Right lobe of liver (tissue), 6 donors: ENCODE data around the gene ENTHD1. TPM values are rescaled to one million over a fixed set of nuclear protein-coding genes. Genes with fewer than 3 reads are reported as not detected.

Experiments used
- ATAC-seq, 4 donors: fragments of 200-7000 bp; cut with Tn5 transposase; one replicate each; pipeline ENCODE4 v1.9.1; 2020; ENCODE audit warnings: mild to moderate bottlenecking in 4 of 4, moderate library complexity in 4 of 4
- DNase-seq, 3 donors: peaks; one replicate each; pipeline ENCODE4 v3.0.0-alpha.2; 2020
- H3K27ac ChIP-seq, 3 donors: fragments of 200-600 bp; one replicate each; pipeline ENCODE4 v1.8.0; 2022
- H3K27me3 ChIP-seq, 2 donors: fragments of 200-600 bp; one replicate each; pipeline ENCODE4 v1.8.0; 2022
- H3K36me3 ChIP-seq, 4 donors: fragments of 200-600 bp; sonication (generic) in 1 of 4; one replicate each; pipeline versions ENCODE4 v1.5.1 to v1.8.0; 2017 to 2022; ENCODE audit warnings: control low read depth in 1 of 4
- H3K4me1 ChIP-seq, 4 donors: fragments of 200-600 bp; sonication (generic) in 1 of 4; one replicate each; pipeline versions ENCODE4 v1.5.1 to v1.8.0; 2017 to 2022; ENCODE audit warnings: control low read depth in 1 of 4
- H3K4me3 ChIP-seq, 3 donors: fragments of 200-600 bp; one replicate each; pipeline ENCODE4 v1.8.0; 2022
- H3K9me3 ChIP-seq, 4 donors: fragments of 200-600 bp; sonication (generic) in 1 of 4; one replicate each; pipeline versions ENCODE4 v1.5.1 to v1.8.0; 2017 to 2022; ENCODE audit warnings: control low read depth in 1 of 4
- CTCF ChIP-seq, 4 donors: fragments of 200-600 bp in 3 of 4; fragments of 450-650 bp in 1 of 4; IDR thresholded peaks; one replicate each; pipeline versions ENCODE4 v1.5.1 to v1.8.0; 2016 to 2022; ENCODE audit warnings: antibody characterized with exemption in 4 of 4, mild to moderate bottlenecking in 2 of 4
- POLR2A ChIP-seq: fragments of 450-650 bp; IDR thresholded peaks from one replicate; pipeline ENCODE4 v1.6.1; 2017; ENCODE audit warnings: antibody characterized with exemption, mild to moderate bottlenecking
- WGBS: methylation state at CpG from one replicate; pipeline ENCODE4 v1.1.6; 2018; ENCODE audit warnings: low coverage, low lambda C conversion rate; ENCODE audit not compliant: insufficient coverage; ENCODE audit errors: missing lambda C conversion rate; 5-methylcytosine and 5-hydroxymethylcytosine counted together
- intact Hi-C, 2 donors: fragments of 100-400 bp; cut with DNase I; formaldehyde crosslinking; loops; one replicate each; pipeline versions ENCODE4 v1.11.2 to v1.14.1; 2022
- total RNA-seq, 6 experiments: library from RNA; depleted of rRNA in 2 of 6; stranded (reverse); fragments of >200 nt in 2 of 6; fragmentation: NEBNext Ultra II Directional in 3 of 6; extraction: Animal tissue kit (Norgen Biotek cat#: 25700) in 3 of 6; gene quantifications; one replicate each; pipeline versions ENCODE4 v1.1.0 to v1.2.4, GENCODE V29; 2016 to 2023
- donor health status: DM: no; HTN: yes; CAD: no.
- donor health status: DM: no; HTN: no; CAD: no.
- donor health status: DM: no; HTN: no; CAD: no.
- donor health status: DM: no; HTN: yes; CAD: no.
- donor health status: DM: no; HTN: yes; CAD: no.

ENTHD1 gene
- total RNA-seq, 6 experiments from 2014 or later, result not detected

GRCh38 chr22:39924286-39924685 lies 30.7 kb upstream of the ENTHD1 start:
- no peaks in the 10 kb centered on the region for H3K36me3 ChIP-seq
- no peaks in the 10 kb centered on the region for H3K9me3 ChIP-seq
- no peak for DNase-seq
- no peak for TF ChIP-seq CTCF (IDR thresholded peaks at IDR 0.05)
- no peak for TF ChIP-seq POLR2A
- H3K4me1 ChIP-seq, result no peaks in the 10 kb centered on the region
- H3K27me3 ChIP-seq, result no peaks in the 10 kb centered on the region
- no peak overlapping the region for H3K27ac ChIP-seq
- intact Hi-C loops, result no loop called here
- H3K4me3 ChIP-seq, result no peak overlapping the region
- 78% methylated on average over 14 of the region's 18 CpGs for WGBS
- no peak for ATAC-seq

- H3K4me1 ChIP-seq, result no peaks in the 10 kb centered on the region
- H3K36me3 ChIP-seq, result no peaks in the 10 kb centered on the region
- DNase-seq, result no peak
- TF ChIP-seq POLR2A, result no peak
- TF ChIP-seq CTCF (IDR thresholded peaks at IDR 0.05), result no peak
- H3K4me3 ChIP-seq, result no peak overlapping the region
- no peaks in the 10 kb centered on the region for H3K27me3 ChIP-seq
- no peaks in the 10 kb centered on the region for H3K9me3 ChIP-seq
- intact Hi-C loops, result no loop called here
- no peak for ATAC-seq
- 56% methylated on average over 4 of the region's 5 CpGs for WGBS
- H3K27ac ChIP-seq, result no peak overlapping the region
These were observed 30.1 kb upstream of the ENTHD1 start for GRCh38 chr22:39923696-39924095.

- 59% methylated on average over 8 of the region's 8 CpGs for WGBS
- Histone ChIP-seq H3K36me3 (no peaks in the 10 kb centered on the region), H3K27ac (no peak overlapping the region), H3K9me3 (no peaks in the 10 kb centered on the region), H3K27me3 (no peaks in the 10 kb centered on the region), H3K4me3 (no peak overlapping the region), H3K4me1 (no peaks in the 10 kb centered on the region)
- ATAC-seq (no peak), DNase-seq (no peak)
- intact Hi-C loops, result no loop called here
- TF ChIP-seq CTCF (IDR thresholded peaks at IDR 0.05) (no peak), POLR2A (no peak)
These were observed 26.7 kb upstream of the ENTHD1 start for GRCh38 chr22:39920134-39920743.

- no peaks in the 10 kb centered on the region for H3K27me3 ChIP-seq
- no peak overlapping the region for H3K27ac ChIP-seq
- no peak for TF ChIP-seq POLR2A
- TF ChIP-seq CTCF (IDR thresholded peaks at IDR 0.05), result no peak
- 45% methylated on average over 12 of the region's 12 CpGs for WGBS
- intact Hi-C loops, result no loop called here
- H3K4me1 ChIP-seq, result no peaks in the 10 kb centered on the region
- no peak for DNase-seq
- no peak for ATAC-seq
- H3K36me3 ChIP-seq, result no peaks in the 10 kb centered on the region
- no peak overlapping the region for H3K4me3 ChIP-seq
- no peaks in the 10 kb centered on the region for H3K9me3 ChIP-seq
These were observed 24.4 kb upstream of the ENTHD1 start for GRCh38 chr22:39917776-39918495.
